ENCODE data around the gene BHLHE23. TPM values are rescaled to one million over a fixed set of nuclear protein-coding genes. Genes with fewer than 3 reads are reported as not detected.

BHLHE23 gene
- total and polyA plus RNA-seq, 11 donors = not detected

DNA sequence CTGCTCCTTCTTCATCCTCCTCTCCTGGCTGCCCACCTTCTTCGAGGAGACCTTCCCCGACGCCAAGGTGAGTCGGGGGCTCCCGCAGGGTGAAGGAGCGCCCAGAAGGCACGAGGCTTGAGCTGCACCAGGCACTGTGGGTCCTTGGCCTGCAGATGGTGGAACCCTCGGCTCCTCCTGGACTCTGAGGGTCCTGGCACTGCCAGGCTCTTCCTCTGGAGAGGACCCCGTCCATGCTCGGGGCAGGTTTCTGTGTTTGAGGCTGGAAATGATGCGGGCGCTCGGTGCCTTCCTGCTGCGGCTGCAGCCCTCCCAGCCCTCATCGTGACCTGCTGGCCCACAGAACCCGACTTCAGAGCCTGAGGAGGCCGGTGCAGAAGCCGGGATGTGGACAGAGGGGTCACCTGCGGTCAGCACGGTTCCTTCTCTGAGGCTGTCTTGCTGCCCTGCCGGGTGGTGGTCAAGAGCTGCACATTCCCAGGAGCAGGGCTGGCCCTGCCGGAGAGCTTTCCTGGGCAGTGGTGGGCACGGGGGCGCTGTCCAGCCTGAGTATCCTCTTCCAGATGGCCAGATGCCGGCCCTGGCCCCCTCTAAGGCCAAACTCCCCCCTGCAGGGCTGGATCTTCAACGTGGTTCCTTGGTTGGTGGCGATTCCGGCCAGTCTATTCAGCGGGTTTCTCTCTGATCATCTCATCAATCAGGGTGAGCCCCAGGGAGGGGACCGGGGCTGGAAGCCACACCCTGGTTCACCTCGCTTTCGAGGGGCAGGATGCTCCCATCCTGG is 43.0 kb downstream of the BHLHE23 start:
- H3K4me1 ChIP-seq = peaks cover 0 to 3% (median 0%) of the 10 kb centered on the region in 12 donors

DNA sequence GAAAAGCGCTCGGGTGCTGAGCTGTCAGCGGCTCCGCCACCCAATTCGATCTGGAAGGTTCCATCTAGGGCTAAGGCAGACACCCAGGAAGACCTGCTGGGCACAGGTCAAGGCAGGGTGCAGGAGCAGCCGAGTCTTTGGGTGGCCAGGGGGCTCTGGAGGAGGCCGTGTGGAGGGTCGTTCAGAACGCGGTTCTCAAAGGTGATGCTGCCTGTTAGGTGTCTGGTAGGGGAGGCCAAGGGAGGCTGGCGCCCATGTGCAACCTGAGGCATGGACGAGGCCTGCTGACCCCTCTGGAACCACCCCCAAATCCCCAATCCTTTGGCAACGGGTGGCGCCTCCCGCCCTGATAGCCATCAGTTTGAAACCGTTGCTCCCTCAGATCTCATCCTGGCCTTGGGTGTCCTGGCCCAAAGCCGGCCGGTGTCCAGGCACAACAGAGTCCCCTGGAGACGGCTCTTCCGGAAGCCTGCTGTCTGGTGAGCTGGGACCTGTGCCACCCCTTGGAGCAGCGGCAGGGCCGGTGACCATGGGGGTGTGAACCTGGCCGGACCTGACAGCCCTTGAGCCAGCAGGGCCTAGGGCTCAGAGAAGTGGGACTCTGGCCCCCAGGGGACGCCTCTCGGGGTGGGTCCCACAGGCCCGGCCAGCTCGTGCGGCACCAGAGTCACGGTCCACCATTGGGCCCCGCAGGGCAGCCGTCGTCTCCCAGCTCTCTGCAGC is 43.7 kb downstream of the BHLHE23 start:
- DNase-seq (no peak), ATAC-seq (no peak)
- H3K27ac ChIP-seq = no peak overlapping the region
- H3K4me3 ChIP-seq = no peak overlapping the region
- H3K4me1 ChIP-seq = peaks cover 0 to 3% (median 0%) of the 10 kb centered on the region in 12 donors
- no peak for TF ChIP-seq POLR2A (IDR thresholded peaks at IDR 0.05)
- TF ChIP-seq, protein P1, sequence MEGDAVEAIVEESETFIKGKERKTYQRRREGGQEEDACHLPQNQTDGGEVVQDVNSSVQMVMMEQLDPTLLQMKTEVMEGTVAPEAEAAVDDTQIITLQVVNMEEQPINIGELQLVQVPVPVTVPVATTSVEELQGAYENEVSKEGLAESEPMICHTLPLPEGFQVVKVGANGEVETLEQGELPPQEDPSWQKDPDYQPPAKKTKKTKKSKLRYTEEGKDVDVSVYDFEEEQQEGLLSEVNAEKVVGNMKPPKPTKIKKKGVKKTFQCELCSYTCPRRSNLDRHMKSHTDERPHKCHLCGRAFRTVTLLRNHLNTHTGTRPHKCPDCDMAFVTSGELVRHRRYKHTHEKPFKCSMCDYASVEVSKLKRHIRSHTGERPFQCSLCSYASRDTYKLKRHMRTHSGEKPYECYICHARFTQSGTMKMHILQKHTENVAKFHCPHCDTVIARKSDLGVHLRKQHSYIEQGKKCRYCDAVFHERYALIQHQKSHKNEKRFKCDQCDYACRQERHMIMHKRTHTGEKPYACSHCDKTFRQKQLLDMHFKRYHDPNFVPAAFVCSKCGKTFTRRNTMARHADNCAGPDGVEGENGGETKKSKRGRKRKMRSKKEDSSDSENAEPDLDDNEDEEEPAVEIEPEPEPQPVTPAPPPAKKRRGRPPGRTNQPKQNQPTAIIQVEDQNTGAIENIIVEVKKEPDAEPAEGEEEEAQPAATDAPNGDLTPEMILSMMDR (IDR thresholded peaks at IDR 0.05) = no peak
- no peaks in the 10 kb centered on the region for H3K9me3 ChIP-seq
- 89 to 92% (median 90%) methylated on average over 26 to 32 of the region's 32 CpGs for WGBS, 4 donors
- H3K36me3 ChIP-seq = peaks cover 0 to 6% (median 0%) of the 10 kb centered on the region in 9 donors
- intact Hi-C loops (cut with DNase I) = no loop called here
- H3K27me3 ChIP-seq = peaks cover 0 to 1% (median 0%) of the 10 kb centered on the region in 9 donors

More for the DNA sequence above, 43.0 kb downstream of the BHLHE23 start:
- DNase-seq (no peak), ATAC-seq (no peak)
- no peaks in the 10 kb centered on the region for H3K9me3 ChIP-seq
- 85 to 92% (median 89%) methylated on average over 17 to 32 of the region's 32 CpGs for WGBS, 4 donors
- no peak overlapping the region for H3K4me3 ChIP-seq
- intact Hi-C loops (cut with DNase I) = no loop called here
- TF ChIP-seq, protein P1 (IDR thresholded peaks at IDR 0.05) = no peak
- TF ChIP-seq POLR2A (IDR thresholded peaks at IDR 0.05) = no peak
- H3K27me3 ChIP-seq = peaks cover 0 to 7% (median 0%) of the 10 kb centered on the region in 9 donors
- no peak overlapping the region for H3K27ac ChIP-seq
- H3K36me3 ChIP-seq = peaks cover 0 to 6% (median 0%) of the 10 kb centered on the region in 9 donors

DNA sequence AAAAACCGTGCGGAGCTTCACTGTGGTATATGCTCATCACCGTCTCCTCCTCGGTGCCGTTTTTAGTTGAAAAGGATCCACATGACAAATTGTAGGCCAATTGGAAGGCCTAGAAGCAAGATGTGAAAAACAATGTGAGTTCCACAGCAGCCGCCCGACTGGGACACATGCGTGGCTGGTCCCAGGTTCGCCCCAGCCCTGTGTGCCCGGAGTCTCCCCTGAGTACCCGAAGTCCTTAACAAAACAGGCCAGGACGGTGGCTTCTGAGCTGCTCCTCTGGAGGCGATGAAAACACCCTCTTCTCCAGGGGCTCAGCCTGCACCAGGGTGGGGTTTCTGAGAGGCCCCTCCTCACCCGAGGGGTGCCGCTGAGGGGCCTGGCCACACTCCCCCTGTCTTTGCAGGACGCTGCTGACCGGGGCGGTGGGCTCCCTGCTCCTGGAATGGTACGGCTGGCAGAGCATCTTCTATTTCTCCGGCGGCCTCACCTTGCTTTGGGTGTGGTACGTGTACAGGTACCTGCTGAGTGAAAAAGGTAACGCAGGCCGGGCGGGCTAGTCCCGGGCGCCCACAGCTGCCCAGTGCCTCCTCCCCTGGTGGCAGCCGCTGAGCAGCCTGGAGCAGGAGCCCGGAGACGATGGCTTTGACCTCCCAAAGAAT is 44.4 kb downstream of the BHLHE23 start:
- ATAC-seq = no peak
- Histone ChIP-seq H3K4me3 (no peak overlapping the region), H3K27me3 (no peaks in the 10 kb centered on the region), H3K36me3 (peaks cover 0 to 6% (median 0%) of the 10 kb centered on the region in 9 donors), H3K9me3 (no peaks in the 10 kb centered on the region), H3K27ac (no peak overlapping the region), H3K4me1 (peaks cover 0 to 3% (median 0%) of the 10 kb centered on the region in 12 donors)
- TF ChIP-seq, protein P1 (IDR thresholded peaks at IDR 0.05) = no peak
- no peak for TF ChIP-seq POLR2A (IDR thresholded peaks at IDR 0.05)
- intact Hi-C loops (cut with DNase I) = no loop called here
- no peak for DNase-seq
- 93 to 96% (median 95%) methylated on average over 29 to 30 of the region's 30 CpGs for WGBS, 4 donors

Measured in heart left ventricle (tissue), 16 donors.